HG03520 (cell line): Measurements from ENCODE around the gene CFAP70.
"Not testable (repeated sequence)": the region's sequence is repeated elsewhere in the genome, so short reads cannot be mapped to it uniquely, and the experiment has no call there.

Experiments used
- ATAC-seq: cut with Tn5 transposase; IDR thresholded peaks from one replicate; pipeline ENCODE4 v1.9.1; 2021; ENCODE audit warnings: mild to moderate bottlenecking, moderate library complexity; ENCODE audit not compliant: unreplicated experiment

Gene CFAP70

DNA sequence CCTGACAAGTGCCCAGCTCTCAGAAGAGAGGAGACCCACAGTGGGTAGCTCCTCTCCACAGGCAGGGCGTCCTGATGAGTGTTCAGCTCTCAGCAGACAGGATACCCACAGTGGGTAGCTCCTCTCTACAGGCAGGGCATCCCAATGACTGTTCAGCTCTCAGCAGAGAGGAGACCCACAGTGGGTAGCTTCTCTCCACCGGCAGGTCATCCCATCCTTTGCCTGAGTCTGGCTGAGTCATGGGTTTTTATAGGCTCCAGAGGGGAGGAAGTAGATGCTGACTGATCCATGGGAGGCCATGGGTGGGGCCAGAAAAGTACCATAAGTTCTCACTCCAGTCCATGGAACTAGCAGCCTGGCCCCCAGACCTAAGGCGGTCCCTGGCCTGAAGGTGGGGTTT is 18.5 kb downstream of the CFAP70 start:
- ATAC-seq: no peak

DNA sequence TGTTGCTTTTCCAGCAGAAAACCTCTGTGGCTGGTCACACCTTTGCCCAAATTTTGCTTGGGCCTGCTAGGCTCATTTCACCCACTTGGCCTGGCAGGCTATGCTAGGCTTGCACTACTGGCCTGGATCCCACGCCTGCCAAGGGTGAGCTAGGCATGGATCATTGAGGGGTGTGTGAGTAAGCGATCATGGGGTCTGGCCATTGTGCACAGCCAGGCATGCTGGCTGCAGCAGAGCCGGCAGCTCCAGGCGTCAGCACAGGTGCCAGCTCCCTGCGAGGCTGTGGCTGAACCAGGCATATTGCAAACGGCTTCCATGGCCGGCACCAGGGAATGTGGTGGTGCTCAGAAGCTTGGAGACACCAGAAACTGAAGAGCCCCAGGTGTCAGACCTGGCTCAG is 19.2 kb downstream of the CFAP70 start:
- ATAC-seq: no peak

- ATAC-seq: no peak
Observed at GRCh38 chr10:73338801-73339368, 19.8 kb downstream of the CFAP70 start.

DNA sequence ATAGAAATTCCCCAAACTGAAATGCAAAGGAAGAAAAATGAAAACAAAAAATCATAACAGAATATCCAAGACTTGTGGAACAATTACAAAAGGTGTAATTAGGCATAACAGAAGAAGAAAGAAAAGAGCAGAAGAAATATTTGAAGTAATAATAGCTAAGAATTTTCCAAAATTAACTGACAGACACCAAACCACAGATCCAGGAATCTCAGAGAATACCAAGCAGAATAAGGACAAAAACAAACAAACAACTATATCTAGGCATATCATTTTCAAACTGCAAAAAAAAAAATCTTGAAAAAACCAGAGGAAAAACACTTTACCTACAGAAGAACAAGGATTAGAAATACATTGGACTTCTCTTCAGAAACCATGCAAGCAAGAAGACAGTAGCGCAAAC is 25.5 kb downstream of the CFAP70 start:
- no peak for ATAC-seq

- ATAC-seq: no peak
Observed at GRCh38 chr10:73332379-73332778, 26.3 kb downstream of the CFAP70 start.

DNA sequence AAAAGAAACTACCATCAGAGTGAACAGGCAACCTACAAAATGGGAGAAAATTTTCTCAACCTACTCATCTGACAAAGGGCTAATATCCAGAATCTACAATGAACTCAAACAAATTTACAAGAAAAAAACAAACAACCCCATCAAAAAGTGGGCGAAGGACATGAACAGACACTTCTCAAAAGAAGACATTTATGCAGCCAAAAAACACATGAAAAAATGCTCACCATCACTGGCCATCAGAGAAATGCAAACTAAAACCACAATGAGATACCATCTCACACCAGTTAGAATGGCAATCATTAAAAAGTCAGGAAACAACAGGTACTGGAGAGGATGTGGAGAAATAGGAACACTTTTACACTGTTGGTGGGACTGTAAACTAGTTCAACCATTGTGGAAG is 30.1 kb downstream of the CFAP70 start:
- not testable (repeated sequence) for ATAC-seq

DNA sequence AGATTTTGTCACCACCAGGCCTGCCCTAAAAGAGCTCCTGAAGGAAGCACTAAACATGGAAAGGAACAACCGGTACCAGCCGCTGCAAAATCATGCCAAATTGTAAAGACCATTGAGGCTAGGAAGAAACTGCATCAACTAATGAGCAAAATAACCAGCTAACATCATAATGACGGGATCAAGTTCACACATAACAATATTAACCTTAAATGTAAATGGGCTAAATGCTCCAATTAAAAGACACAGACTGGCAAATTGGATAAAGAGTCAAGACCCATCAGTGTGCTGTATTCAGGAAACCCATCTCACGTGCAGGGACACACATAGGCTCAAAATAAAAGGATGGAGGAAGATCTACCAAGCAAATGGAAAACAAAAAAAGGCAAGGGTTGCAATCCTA is 33.4 kb downstream of the CFAP70 start:
- not testable (repeated sequence) for ATAC-seq

DNA sequence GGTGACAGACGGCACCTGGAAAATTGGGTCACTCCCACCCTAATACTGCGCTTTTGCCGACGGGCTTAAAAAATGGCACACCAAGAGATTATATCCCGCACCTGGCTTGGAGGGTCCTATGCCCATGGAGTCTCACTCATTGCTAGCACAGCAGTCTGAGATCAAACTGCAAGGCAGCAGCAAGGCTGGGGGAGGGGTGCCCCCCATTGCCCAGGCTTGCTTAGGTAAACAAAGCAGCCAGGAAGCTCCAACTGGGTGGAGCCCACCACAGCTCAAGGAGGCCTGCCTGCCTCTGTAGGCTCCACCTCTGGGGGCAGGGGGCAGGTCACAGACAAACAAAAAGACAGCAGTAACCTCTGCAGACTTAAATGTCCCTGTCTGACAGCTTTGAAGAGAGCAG is 35.1 kb downstream of the CFAP70 start:
- not testable (repeated sequence) for ATAC-seq

DNA sequence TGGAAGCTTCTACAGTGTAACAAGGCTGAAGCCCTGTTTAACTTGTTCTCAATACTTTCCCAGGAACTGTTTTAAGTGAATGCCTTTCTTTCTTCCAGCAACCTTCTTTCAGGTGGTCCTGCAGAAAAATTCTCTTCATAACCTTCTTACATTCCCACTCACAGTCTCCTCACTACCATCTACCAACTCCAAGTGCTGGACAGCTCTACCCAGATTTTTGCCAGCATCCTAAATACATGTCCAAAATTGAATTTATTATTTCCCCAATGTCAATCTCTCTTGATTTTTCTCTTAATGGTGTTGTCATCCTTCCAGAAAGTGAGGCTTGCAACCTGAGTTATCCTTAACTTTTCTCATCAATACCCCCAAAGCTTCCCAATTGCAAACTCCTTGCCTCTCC is 48.2 kb downstream of the CFAP70 start:
- ATAC-seq: no peak

GRCh38 chr10:73307203-73307800 is 51.4 kb downstream of the CFAP70 start:
- no peak for ATAC-seq

- ATAC-seq: no peak
Observed at GRCh38 chr10:73306171-73306708, 52.4 kb downstream of the CFAP70 start.

- ATAC-seq: no peak
Observed at GRCh38 chr10:73296946-73297345, 61.7 kb downstream of the CFAP70 start.

GRCh38 chr10:73293461-73293860 is 65.2 kb downstream of the CFAP70 start:
- no peak for ATAC-seq

GRCh38 chr10:73289958-73290357 is 68.7 kb downstream of the CFAP70 start:
- no peak for ATAC-seq

GRCh38 chr10:73287441-73287840 is 71.2 kb downstream of the CFAP70 start:
- no peak for ATAC-seq

GRCh38 chr10:73281097-73281496 is 77.6 kb downstream of the CFAP70 start:
- no peak for ATAC-seq

DNA sequence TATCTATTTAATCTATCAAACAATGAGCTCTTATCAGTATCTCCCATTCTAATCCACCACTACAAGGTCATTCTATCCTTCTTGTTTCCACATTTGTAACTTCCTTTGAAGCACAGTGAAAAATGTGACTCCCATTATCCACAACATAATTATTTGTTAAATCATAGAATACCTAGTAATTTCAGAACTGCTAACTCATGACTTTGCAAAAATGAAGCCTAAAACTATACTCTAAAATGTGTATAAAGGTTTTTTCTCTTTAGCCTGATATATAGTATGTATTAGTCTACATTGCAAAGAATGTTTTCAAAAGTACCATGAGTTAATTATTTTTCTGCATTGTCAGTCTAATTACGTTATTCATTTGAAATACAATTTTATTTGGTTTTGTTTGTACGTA is 94.2 kb downstream of the CFAP70 start:
- ATAC-seq: no peak

DNA sequence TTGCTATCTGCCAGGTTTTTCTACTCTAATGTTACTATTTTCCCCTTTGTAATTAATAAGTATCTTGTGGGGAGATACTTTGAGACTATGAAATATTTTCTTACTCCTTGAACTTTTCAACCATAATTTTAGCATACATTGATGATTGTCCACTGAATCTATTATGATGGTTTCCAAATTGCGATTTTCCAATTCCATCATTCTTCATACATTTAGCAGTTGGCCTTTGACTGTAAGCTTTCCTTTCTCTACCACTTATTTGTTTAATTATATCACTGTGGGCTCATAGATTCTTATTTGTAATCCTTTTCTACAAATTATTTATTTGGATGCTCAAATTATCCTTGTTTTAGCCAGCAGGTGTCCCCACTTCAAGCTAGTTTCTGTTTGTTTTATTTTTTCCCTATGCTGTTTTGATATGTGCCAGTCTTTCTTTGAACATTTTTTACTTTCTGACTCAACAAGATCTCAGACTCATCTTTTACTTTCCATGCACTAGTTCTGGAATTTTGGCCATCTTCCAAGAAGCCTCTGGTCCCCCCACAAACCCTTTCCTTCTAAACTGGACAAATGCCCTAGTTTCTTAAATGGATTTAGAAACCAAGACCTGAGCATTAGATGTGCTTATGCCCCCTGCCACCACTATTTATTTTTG is 94.8 kb downstream of the CFAP70 start:
- no peak for ATAC-seq

DNA sequence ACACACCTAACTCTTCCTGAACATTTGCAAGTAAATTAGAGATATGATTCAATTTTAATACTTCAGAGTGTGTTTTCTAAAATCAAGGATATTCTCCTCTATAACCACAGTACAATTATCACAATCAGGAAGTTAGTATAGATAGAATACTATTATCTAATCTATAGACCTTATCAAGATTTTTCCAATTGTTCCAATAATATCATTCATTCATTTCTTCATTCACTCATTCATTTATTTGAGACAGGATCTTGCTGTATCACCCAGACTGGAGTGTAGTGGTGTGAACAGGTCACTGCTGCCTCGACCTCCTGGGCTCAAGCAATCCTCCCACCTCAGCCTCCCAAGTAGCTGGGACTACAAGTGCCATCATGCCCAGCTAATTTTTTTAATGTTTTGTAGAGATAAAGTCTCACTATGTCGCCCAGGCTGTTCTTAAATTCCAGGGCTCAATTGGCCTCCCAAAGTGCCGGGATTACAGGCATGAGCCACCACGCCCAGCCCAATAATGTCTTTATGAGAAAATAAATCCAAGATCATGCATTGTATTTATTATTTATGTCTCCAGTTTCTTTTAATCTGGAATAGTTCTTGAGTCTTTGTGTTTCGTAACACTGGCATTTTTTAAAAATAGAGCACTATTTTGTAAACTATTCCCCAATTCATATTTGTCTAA is 95.6 kb downstream of the CFAP70 start:
- ATAC-seq: no peak

- ATAC-seq: no peak
Observed at GRCh38 chr10:73262105-73262730, 96.4 kb downstream of the CFAP70 start.

DNA sequence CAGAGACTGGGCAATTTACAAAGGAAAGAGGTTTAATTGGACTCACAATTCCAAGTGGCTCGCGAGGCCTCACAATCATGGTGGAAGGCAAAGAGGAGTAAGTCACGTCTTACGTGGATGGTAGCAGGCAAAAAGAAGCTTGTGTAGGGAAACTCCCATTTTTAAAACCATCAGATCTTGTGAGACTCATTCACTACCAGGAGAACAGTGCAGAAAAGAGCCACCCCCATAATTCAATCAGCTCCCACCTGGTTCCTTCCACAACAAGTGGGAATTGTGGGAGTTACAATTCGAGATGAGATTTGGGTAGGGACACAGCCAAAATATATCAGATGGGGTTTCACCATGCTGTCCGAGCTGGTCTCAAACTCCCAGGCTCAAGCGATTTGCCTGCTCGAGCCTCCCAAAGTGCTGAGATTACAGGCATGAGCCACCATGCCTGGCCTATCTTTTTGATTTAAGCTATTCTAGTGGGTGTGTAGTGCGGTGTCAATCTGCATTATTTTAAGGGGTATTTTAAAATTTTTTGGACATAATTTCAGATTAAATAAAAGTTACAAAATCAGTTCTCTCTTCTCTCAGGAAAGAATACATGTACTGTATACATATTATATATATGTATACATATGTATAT is 97.2 kb downstream of the CFAP70 start:
- ATAC-seq: no peak
